HS-27A (cell line): ENCODE results near the gene SCAMP4.
"Not testable (repeated sequence)": the region's sequence is repeated elsewhere in the genome, so short reads cannot be mapped to it uniquely, and the experiment has no call there.

Source experiments
- DNase-seq: peaks from one replicate; pipeline ENCODE4 v3.0.0-alpha.2; 2012; ENCODE audit warnings: low read depth, missing footprints

Gene SCAMP4

GRCh38 chr19:1882786-1883692 lies 22.2 kb upstream of the SCAMP4 start:
- no peak for DNase-seq

GRCh38 chr19:1883784-1884183 lies 21.4 kb upstream of the SCAMP4 start:
- no peak for DNase-seq

GRCh38 chr19:1884291-1884718 lies 20.9 kb upstream of the SCAMP4 start:
- DNase-seq = no peak

- DNase-seq = no peak
Observed at GRCh38 chr19:1884719-1885334, 20.4 kb upstream of the SCAMP4 start.

GRCh38 chr19:1885398-1886119 lies 19.6 kb upstream of the SCAMP4 start, which contains the start of gene ABHD17A:
ABHD17A (minus strand) TSS chr19:1885496; CDS start chr19:1881566, 3,930 bp downstream.
- DNase-seq = not testable (repeated sequence)

GRCh38 chr19:1886360-1886759 lies 18.8 kb upstream of the SCAMP4 start:
- not testable (repeated sequence) for DNase-seq

GRCh38 chr19:1888385-1888784 lies 16.8 kb upstream of the SCAMP4 start:
- DNase-seq = no peak

- DNase-seq = no peak
Observed at GRCh38 chr19:1889907-1890306, 15.3 kb upstream of the SCAMP4 start.

- no peak for DNase-seq
Observed at GRCh38 chr19:1893791-1894190, 11.4 kb upstream of the SCAMP4 start.

- no peak for DNase-seq
Observed at GRCh38 chr19:1896508-1896907, 8.7 kb upstream of the SCAMP4 start.

- DNase-seq = no peak
Observed at GRCh38 chr19:1901940-1902404, 3.2 kb upstream of the SCAMP4 start.

- no peak for DNase-seq
Observed at GRCh38 chr19:1902923-1903322, 2.3 kb upstream of the SCAMP4 start.

GRCh38 chr19:1904860-1905109 lies 414 bp upstream of the SCAMP4 start:
- no peak for DNase-seq

- no peak for DNase-seq
Observed at GRCh38 chr19:1905863-1906375, 720 bp downstream of the SCAMP4 start.

- DNase-seq = no peak
Observed at GRCh38 chr19:1906985-1907562, 1.9 kb downstream of the SCAMP4 start.

GRCh38 chr19:1907563-1908363 lies 2.6 kb downstream of the SCAMP4 start:
- no peak for DNase-seq

GRCh38 chr19:1908364-1908678 lies 3.1 kb downstream of the SCAMP4 start:
- no peak for DNase-seq

- DNase-seq = no peak
Observed at GRCh38 chr19:1909761-1910080, 4.5 kb downstream of the SCAMP4 start.

- no peak for DNase-seq
Observed at GRCh38 chr19:1910177-1910576, 5.0 kb downstream of the SCAMP4 start.

GRCh38 chr19:1911098-1911497 lies 5.9 kb downstream of the SCAMP4 start:
- DNase-seq = no peak

GRCh38 chr19:1911995-1912394 lies 6.8 kb downstream of the SCAMP4 start:
- DNase-seq = no peak
